ENCODE measurements around the gene NAT14. TPM values are rescaled to one million over a fixed set of nuclear protein-coding genes. Genes with fewer than 3 reads are reported as not detected.
A peak's percentile ranks its signal among the peaks of the same experiment; 100 is the strongest.

NAT14 gene
- polyA plus RNA-seq, 3 donors from 2014 or later: 2.7 to 4.8 TPM; not detected in 1

DNA sequence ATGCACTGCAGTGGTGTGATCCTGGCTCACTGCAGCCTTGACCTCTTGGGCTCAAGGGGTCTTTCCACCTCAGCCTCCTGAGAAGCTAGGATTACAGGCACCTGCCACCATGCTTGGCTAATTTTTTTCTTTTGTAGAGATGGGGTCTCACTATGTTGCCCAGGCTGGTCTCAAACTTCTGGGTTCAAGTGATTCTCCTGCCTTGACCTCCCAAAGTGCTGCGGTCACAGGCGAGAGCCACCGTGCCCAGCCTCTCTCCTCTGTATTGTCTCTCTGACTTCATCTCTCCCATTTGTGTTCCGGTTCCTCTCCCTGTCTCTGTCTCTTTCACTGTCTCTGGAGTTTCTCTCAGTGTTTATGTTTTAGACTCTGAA lies 18.8 kb upstream of the NAT14 start:
- no peaks in the 10 kb centered on the region for H3K36me3 Mint-ChIP-seq
- H3K4me3 Mint-ChIP-seq: no peak overlapping the region
- DNase-seq: no peak
- peaks cover 12 to 16% of the 10 kb centered on the region in 2 donors for H3K4me1 Mint-ChIP-seq
- H3K27ac Mint-ChIP-seq: peak overlapping the region in 1 of 6 donors; percentile 80
- H3K27me3 Mint-ChIP-seq (ENCODE audit: low read depth in 3 of 3): peaks cover 8 to 9% (median 8%) of the 10 kb centered on the region in 3 donors
- no peaks in the 10 kb centered on the region for H3K9me3 Mint-ChIP-seq

DNA sequence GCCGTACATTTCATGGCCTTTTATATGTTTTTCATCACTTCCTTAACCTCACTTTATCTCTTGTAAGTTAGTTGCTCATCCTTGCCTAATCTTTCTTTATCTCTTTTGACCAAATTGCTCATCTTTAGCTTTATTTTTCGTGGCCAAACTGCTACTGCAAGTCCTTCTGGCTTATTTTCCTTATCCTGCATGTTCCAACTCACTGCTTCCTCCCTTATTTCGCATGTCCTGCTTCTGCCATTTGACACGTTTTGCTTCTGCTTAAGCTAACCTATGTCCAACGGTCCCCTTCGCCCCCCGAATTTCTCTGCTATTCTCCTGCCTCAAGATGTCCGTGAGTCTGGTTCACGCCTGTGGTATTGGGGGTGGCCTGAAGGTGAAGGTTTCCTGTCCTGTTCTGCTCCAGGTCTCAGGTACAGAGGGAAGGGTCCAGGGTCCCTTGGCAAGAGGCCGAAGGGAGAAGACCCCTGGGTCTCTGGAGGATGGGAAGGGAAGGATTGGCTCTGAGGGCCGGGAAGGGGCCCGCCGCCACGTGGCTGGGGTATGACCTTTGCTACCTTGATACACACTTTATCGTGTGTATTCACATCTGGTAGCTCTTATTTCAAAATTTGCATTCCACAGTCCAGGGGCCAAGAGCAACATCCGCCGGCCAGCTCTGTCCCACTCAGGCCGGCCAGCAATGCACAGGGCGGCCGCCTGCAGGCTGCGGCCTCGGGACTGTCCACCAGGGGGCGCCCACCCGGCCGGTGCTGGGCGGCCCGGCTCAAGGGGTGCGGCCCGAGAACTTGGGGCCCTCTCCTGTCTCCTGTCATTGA lies 17.5 kb upstream of the NAT14 start:
- Mint-ChIP-seq H3K4me3 (no peak overlapping the region), H3K27me3 (ENCODE audit: low read depth in 3 of 3) (peaks cover 2 to 6% (median 4%) of the 10 kb centered on the region in 3 donors), H3K4me1 (peaks cover 2 to 4% of the 10 kb centered on the region in 2 donors), H3K9me3 (no peaks in the 10 kb centered on the region), H3K27ac (peak overlapping the region in 1 of 6 donors; percentile 64), H3K36me3 (no peaks in the 10 kb centered on the region)
- peak; percentile 61 to 67 (median 62) for DNase-seq

DNA sequence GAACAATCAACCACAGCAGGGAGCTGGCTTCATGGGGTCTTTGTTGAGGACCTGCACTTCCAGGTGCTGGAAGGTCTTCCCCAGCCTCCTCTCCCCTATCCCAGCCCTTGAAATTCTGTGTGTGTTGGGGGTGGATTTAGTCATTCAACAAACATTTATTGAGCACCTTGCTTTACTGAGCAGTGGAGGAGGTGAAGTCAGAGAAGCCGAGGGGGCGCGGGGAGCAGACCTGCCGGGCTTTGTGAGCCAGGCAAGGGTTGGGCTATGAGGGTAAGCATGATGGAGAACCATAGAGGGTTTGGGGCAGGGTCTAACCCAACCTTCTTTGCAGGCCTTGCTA lies 17.0 kb upstream of the NAT14 start:
- H3K4me3 Mint-ChIP-seq: no peak overlapping the region
- H3K4me1 Mint-ChIP-seq: peaks cover 0 to 2% of the 10 kb centered on the region in 2 donors
- no peaks in the 10 kb centered on the region for H3K9me3 Mint-ChIP-seq
- peaks cover under 1 to 4% (median 3%) of the 10 kb centered on the region in 3 donors for H3K27me3 Mint-ChIP-seq (ENCODE audit: low read depth in 3 of 3)
- no peaks in the 10 kb centered on the region for H3K36me3 Mint-ChIP-seq
- H3K27ac Mint-ChIP-seq: peak overlapping the region in 1 of 6 donors; percentile 24
- no peak for DNase-seq

DNA sequence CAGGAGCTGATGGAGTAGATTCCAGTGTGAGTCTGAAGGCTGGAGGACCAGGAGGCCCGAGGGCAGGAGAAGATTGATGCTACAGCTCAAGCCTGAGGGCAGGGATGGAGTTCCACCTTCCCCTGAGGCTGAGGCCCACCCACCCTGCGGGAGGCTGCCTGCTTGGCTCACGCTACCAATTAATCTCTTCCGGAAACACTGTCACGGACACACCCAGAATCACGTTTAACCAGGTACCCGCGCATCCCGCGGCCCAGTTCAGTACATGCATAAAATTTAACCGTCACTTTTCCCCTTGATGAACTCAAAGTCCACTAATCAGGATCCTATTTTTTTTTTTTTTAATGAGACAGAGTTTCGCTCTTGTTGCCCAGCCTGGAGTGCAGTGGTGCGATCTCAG lies 13.7 kb upstream of the NAT14 start:
- no peak for DNase-seq
- Mint-ChIP-seq H3K4me3 (no peak overlapping the region), H3K9me3 (no peaks in the 10 kb centered on the region), H3K36me3 (no peaks in the 10 kb centered on the region), H3K27me3 (ENCODE audit: low read depth in 3 of 3) (peaks cover 0 to 4% (median 3%) of the 10 kb centered on the region in 3 donors), H3K27ac (no peak overlapping the region), H3K4me1 (peaks cover 5 to 8% of the 10 kb centered on the region in 2 donors)

DNA sequence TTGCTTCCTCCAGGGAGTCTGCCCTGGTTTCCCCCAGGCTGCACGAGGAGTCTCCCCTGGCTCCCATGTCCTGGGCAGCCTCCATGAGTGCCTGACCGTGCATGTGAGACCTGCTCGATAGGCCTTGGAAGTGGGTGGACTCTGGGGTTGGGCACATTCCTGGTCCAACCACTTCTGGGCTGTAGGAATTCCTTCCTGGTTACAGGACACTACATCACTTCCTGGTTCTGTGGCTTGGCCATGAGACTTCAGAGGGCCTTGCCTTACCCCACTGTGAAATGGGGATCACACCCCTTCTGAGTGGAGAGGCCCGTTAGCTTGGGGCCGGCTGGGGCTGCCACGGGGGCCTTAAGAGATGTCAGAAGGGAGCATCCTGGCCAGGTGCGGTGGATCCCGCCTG lies 12.5 kb upstream of the NAT14 start:
- Mint-ChIP-seq H3K27me3 (ENCODE audit: low read depth in 3 of 3) (peaks cover 2 to 9% (median 5%) of the 10 kb centered on the region in 3 donors), H3K9me3 (no peaks in the 10 kb centered on the region), H3K4me1 (peaks cover 12 to 14% of the 10 kb centered on the region in 2 donors), H3K4me3 (no peak overlapping the region), H3K27ac (no peak overlapping the region), H3K36me3 (no peaks in the 10 kb centered on the region)
- DNase-seq: no peak

DNA sequence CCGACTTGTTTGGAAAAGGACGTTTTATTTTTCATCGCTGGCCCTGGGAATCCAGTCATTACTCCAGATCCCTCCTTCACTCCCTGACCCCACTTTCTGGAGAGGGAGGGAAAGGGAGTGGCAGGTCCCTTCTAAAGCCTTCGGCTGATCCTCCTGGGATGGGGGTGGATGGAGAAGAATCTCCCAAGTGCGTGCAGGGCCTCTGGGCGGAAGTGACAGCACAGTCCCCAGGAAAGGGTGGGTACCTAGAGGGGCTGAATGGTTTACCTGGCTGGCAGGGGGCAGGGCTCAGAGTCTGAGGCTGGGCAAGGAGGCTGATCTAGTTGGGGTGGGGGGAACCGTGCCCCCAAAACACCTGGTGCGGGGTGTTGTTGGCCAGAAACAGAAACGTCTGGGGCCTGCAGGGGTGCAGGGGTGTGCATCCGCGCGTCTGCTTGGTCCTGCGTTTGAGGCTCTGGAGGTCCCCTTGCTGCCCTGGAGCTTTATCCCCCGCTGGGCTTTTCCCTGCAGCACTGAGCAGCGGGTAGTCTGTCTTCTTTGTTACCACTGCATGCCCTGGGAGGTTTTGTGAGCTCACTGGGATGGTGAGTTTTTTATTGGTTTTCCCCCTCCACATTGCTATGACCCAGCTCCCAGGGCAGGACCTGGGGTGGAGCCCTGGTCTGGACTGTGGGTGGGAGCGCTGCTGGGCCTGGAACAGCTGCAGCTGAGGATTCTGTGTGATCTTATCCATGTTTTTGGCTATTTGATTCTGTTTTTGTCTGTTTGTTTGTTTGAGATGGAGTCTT lies 11.6 kb upstream of the NAT14 start:
- H3K4me3 Mint-ChIP-seq: no peak overlapping the region

DNA sequence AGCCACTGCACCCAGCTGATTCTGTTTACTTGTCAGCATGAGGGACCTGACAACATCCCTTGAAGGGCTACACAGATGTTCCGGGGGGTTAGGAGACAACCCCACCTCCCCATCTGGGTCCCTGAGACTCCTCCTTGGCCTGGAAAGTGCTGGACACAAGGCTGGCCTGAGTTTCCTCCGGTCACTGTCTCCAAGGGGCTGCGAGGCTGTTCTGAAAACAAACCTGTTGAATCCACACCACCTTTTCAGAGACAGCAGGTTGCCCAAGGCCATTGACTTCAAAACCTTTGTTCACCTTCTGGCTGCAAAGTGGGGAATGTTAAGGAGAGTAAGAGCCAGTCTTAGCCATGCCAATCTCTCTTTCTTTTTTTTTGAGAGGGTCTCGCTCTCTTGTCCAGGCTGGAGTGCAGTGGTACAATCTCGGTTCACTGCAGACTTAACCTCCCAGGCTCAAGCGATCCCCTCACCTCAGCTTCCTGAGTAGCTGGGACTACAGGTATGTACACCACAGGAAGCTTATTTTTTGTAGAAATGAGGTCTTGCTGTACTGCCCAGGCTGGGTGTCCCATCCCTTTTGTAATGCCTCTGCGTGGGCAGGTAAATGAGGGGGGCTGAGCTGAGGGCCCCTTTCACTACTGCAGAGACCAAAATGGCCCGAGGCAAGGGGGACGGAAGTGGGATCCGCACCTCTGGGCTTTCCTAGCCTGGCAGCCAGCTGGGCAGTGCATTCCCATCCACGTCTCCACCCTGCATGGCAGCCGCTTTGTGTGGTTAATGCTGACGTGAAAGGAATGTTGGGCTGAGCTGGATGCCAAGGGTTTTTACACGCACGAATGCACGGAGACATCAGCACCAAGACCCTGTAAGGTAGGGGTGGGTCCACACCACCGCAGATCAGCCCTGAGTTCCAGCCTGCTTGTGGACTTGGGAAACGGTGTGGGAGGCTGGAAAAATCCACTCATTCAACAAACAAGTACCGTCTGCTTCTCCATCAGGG lies 10.4 kb upstream of the NAT14 start:
- Mint-ChIP-seq H3K9me3 (no peaks in the 10 kb centered on the region), H3K27ac (peak overlapping the region in 2 of 6 donors; percentile 16 to 50), H3K36me3 (peaks cover 0 to 4% (median 0%) of the 10 kb centered on the region in 3 donors), H3K27me3 (ENCODE audit: low read depth in 3 of 3) (peaks cover 2 to 9% (median 5%) of the 10 kb centered on the region in 3 donors), H3K4me3 (peak overlapping the region in 4 of 5 donors; percentile 29 to 87 (median 64)), H3K4me1 (peaks cover 31 to 33% of the 10 kb centered on the region in 2 donors)
- no peak for DNase-seq

More for the DNA sequence above, 11.6 kb upstream of the NAT14 start:
- no peak for DNase-seq
- peaks cover 2 to 9% (median 5%) of the 10 kb centered on the region in 3 donors for H3K27me3 Mint-ChIP-seq (ENCODE audit: low read depth in 3 of 3)
- H3K9me3 Mint-ChIP-seq: no peaks in the 10 kb centered on the region
- no peaks in the 10 kb centered on the region for H3K36me3 Mint-ChIP-seq
- H3K4me1 Mint-ChIP-seq: peaks cover 21 to 22% of the 10 kb centered on the region in 2 donors
- no peak overlapping the region for H3K27ac Mint-ChIP-seq

DNA sequence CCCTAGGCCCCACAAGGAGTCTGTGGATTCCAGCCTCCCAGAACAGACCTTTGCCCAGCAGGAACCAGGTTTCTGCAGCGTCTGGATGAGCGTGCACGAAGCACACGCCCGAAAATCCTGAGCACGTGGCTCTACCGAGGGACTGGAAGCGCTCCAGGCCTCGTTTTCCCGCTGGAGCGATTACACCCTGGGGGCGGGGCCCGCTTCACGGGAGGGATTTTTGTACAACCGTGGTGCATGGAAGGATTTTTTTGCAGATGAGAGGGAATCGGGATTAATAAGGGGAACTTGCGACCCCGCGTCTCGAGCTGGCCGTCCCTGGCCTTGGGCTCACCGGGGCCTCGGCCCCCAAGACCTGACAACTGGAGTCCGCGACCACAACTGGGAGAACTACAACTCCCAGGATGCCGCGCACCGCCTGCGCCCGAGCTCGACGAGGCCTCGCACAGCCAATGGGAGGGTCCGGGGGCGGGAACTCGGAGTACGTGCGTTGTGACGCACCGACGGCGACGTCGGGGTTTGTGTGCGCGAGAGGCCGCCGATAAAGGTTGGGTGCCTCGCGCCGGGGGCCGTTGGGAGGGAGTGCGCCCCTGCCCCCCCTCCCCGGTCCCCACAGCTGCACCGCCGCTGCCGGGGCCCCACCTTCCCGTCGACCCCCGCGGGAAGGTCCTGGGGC lies 8.8 kb upstream of the NAT14 start, which contains the start of gene ZNF628:
Gene ZNF628 (plus strand): TSS at position 518 of the 676 bp plus-strand sequence. CDS start 3,294 bp downstream, outside the sequence.
- Mint-ChIP-seq H3K4me1 (peaks cover 36 to 38% of the 10 kb centered on the region in 2 donors), H3K27me3 (ENCODE audit: low read depth in 3 of 3) (peaks cover 2 to 12% (median 8%) of the 10 kb centered on the region in 3 donors), H3K27ac (peak within 1 kb of the TSS; percentile 88 to 95 (median 92)), H3K4me3 (peak within 1 kb of the TSS; percentile 86 to 92 (median 89)), H3K36me3 (peaks cover 0 to 4% (median 0%) of the 10 kb centered on the region in 3 donors), H3K9me3 (no peaks in the 10 kb centered on the region)
- peak; percentile 95 to 97 (median 97) for DNase-seq

DNA sequence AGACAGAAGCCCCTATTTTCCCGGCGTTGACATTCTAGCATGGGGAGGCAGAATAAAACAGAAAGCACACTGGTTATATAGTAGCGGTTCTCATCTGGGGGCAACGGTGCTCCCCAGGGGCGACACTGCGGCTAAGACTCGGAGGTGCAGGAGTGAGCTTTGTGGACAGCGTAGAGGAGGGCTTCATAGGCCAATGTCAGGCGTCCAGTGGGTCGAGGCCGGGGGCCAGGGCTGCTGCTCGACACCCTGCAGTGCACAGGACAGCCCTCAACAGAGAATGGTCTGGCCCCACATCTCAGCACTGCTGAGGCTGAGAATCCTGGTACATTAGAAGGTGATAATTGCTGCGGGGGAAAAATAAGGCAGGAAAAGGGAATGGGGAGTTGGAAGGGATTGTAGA lies 7.1 kb upstream of the NAT14 start:
- peaks cover 36 to 38% of the 10 kb centered on the region in 2 donors for H3K4me1 Mint-ChIP-seq
- DNase-seq: no peak
- peak overlapping the region in 5 of 6 donors; percentile 34 to 73 (median 62) for H3K27ac Mint-ChIP-seq
- H3K36me3 Mint-ChIP-seq: peaks cover 0 to 4% (median 0%) of the 10 kb centered on the region in 3 donors
- no peaks in the 10 kb centered on the region for H3K9me3 Mint-ChIP-seq
- peaks cover 2 to 13% (median 8%) of the 10 kb centered on the region in 3 donors for H3K27me3 Mint-ChIP-seq (ENCODE audit: low read depth in 3 of 3)
- peak overlapping the region; percentile 3 to 88 (median 55) for H3K4me3 Mint-ChIP-seq

DNA sequence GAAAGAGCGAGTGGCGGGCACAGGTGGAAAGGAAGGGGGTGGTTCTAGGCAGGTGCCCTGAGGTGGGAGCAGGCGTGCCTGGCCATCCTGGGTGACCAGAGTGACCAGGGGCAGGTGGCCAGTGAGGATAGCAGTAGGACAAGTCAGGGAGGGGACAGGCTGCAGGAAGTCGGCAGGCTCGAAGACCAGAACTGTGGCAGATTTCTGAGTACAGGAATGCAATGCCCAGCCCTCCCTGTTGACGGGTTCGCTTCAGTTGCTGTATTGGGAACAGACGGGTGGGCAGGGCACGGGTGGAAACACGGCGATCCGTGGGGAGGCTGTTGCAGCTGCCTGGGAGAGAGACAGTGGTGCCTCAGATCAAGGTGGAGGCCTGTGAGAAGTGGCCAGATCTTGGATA lies 6.6 kb upstream of the NAT14 start:
- peaks cover 36 to 38% of the 10 kb centered on the region in 2 donors for H3K4me1 Mint-ChIP-seq
- no peak for DNase-seq
- H3K27ac Mint-ChIP-seq: peak overlapping the region in 4 of 6 donors; percentile 55 to 73 (median 68)
- H3K36me3 Mint-ChIP-seq: peaks cover 0 to 4% (median 0%) of the 10 kb centered on the region in 3 donors
- H3K4me3 Mint-ChIP-seq: peak overlapping the region; percentile 3 to 88 (median 55)
- H3K9me3 Mint-ChIP-seq: no peaks in the 10 kb centered on the region
- H3K27me3 Mint-ChIP-seq (ENCODE audit: low read depth in 3 of 3): peaks cover 2 to 14% (median 8%) of the 10 kb centered on the region in 3 donors

DNA sequence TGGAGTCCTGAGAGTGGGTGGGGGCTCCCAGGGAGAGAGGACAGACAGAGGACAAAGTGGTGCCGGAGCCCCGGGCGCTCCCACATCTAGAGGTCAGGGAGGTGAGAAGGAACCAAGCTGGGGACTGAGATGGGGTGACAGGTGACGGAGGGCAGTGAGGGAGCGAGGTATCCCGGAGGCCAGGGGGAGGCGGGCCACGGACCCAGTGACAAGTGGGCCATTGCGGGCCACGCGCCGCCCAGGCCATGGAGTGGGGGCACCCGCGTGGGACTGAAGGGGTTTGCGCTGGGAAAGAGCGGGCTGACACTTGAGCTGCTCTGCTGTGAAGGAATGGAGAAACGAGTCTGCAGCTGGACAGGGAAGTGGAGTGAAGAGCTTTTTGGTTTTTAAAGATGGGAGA lies 5.9 kb upstream of the NAT14 start:
- Mint-ChIP-seq H3K9me3 (no peaks in the 10 kb centered on the region), H3K36me3 (peaks cover 0 to 4% (median 0%) of the 10 kb centered on the region in 3 donors), H3K4me1 (peaks cover 36 to 38% of the 10 kb centered on the region in 2 donors), H3K27ac (peak overlapping the region in 3 of 6 donors; percentile 33 to 80 (median 78)), H3K27me3 (ENCODE audit: low read depth in 3 of 3) (peaks cover 2 to 14% (median 8%) of the 10 kb centered on the region in 3 donors), H3K4me3 (peak overlapping the region; percentile 16 to 88 (median 30))
- no peak for DNase-seq

DNA sequence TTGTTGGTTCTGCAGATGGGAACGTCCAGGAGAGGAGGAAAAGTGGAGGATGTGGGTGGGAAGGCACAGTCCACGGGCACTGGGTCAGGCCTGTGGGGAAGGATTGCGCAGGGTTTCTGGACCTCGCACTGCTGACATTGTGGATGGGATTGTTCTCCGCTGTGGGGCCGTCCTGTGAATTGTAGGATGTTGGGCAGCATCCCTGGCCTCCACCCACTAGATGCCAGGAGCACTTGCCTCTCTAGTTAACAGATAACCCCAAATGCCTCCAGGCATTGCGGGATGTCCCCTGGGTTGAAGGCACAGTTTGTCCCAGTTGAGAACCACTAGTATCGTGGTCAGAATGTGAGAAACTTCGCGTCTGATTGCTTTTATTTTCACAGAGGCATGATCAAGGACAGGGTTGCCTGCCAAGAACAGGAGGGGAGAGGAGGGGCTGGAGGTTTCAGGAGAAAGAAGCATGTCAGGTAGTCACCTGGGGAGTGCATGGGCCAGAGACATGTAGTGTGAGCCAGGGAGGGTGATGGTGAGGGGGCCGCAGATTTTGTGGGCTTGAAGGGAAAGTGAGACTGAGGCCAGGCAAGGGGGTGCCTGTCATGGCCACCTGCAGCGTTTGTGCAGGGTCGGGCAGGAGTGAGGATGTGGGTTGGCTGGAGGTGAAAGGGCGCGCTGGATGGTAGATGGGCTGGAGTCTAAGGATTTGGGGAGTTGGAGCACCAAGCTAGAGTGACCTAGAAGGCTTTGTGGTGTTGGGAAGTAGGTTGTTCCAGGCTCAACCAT lies 5.3 kb upstream of the NAT14 start:
- Mint-ChIP-seq H3K4me1 (peaks cover 38% of the 10 kb centered on the region in 2 donors), H3K27ac (peak overlapping the region in 4 of 6 donors; percentile 15 to 78 (median 54)), H3K36me3 (peaks cover 0 to 4% (median 0%) of the 10 kb centered on the region in 3 donors), H3K4me3 (peak overlapping the region; percentile 27 to 88 (median 30)), H3K9me3 (no peaks in the 10 kb centered on the region), H3K27me3 (ENCODE audit: low read depth in 3 of 3) (peaks cover 2 to 14% (median 8%) of the 10 kb centered on the region in 3 donors)
- no peak for DNase-seq

All from immature natural killer cell (primary cell).